Measurements from ENCODE around the gene PTPN13.

PTPN13 gene

DNA sequence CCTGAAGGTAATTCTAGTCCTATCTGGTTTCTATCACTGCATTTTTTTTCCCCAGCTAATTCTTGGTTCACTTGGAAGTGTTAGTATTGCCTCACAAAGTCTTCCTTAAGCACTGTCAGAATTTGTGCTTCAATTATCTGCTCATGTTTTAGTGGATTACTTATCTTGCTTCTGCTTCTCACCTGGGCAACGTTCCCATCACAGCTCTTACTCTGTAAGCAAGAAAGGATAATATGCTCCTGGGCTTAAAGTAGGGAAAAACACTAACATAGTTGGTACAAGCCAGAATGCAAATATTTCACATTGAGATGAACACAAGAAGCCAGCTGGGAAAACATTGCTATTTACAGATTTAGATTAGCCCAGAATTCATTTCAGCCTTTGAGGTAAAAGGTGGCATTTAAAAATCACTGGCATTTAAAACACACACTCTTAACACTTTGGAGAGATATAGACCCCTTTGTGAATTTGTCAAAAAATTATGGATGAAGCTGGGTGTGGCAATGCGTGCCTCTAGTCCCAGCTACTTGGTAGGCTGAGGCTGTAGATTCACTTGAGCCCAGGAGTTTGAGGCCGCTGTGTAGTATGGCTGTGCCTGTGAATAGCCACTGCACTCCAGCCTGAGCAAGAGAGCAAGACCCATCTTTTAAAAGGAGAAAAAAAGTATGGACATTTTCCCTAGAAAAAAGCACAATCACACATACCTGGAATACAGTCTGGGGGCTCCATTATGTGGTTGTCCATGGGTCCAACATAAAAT lies 6.6 kb upstream of the PTPN13 start:
- no peak for DNase-seq

DNA sequence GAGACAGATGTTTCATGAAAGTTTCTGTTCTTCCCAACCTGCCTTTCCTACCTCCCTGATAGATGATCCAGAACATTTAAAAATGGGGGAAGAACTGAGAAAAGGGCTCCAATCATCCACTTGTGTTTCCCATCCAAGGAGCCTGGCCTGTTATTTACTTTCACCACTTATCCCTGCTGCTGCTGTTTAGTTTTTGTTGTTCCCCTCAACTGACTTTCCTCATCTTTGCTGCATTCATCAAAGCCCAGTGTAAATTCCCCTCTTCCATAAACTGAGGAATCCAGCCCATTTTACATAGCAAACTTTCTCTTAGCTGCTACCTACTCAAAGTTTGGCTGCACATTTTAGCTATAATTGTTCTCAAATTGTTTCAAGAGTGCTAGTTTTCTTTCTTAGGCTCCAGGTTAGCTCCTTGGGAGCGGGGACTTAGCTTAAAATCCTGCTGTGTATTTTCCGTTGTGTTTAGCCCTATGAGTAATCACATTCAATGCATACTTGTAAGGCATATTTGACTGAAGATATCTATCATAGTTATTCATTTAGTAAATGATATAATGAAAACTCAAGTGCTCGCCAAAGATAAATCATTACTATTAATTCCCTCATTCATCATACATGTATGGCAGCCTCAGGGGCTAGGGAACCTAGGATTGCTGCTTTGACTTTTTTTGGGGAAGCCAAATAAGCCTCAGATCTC lies 1.4 kb upstream of the PTPN13 start:
- peak; percentile 61 for DNase-seq

DNA sequence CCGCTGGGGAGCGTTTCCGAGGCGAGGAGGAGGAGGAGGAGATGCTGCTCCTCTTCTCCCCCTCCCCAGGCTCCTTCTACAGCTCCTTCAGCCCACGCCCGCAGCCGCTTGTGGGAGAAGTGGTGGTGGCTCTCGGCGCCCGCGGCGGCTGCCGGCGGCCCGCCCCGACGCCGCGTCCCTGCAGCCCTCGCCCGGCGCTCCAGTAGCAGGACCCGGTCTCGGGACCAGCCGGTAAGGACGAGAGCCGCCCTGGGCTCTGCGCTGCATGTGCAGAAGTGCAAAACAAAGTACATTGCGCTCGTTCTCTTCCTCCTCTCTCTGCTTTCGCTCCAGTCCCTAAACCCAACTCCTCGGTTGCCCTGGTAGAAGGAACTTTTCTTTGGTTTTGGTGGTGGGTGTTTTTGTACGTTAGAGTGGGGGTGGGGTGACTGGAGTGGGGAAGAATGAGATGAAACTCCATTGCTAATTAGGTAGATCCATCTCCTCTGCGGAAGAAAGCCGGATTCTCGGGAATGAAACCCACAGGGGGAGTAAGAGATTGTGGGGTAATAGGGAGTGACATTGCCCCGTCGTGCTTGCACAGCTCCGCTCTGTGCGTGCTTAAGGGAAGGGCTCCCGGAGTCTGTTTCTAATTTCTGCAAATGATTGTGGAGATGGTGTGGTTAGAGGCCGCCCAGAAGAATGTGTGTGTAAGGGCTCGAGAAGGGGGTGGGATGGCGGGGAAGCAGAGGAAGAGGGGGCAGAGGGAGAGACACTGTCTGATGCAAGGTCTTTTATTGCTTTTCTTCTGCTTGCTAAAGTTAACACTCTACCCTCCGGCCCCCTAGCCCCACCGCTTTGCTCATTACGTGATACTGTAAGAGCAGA lies 677 bp downstream of the PTPN13 start:
- DNase-seq = peak; percentile 99

DNA sequence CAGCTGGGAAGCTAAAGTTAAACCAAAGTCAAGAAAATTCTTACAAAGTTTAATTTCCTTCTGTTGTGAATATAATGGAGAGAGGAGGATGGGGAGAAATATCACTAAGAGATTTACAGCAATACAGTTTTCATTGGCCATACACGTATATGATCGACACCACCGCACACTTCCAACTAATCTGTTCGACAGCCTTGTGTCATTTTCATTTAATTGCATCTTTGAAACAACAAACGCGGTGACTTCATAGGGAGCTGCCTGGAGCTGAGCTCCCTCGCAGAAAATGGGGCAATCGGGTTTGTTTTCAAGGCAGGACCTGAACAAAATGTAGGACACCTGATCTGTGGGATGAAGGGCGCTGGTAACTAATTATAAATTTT lies 1.3 kb downstream of the PTPN13 start:
- peak; percentile 58 for DNase-seq

DNA sequence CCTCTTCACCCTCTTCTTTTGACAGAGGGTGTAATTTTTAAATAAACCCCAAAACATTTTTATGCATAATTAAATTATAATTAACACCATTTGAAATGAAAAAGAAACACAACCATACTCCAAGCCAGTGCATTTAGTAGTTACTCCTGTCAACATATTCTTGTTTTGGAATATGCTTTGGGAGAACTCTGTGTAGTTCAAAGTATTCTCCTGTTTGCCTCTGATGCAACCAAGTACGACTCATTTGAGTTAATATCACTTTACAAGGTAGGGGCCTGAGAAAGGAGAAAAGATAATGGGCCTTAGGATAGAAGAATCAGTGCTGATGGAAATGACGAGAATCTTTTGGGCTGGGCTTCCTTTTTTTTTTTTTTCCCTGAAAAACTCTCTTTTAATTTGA lies 2.7 kb downstream of the PTPN13 start:
- DNase-seq = peak; percentile 50

DNA sequence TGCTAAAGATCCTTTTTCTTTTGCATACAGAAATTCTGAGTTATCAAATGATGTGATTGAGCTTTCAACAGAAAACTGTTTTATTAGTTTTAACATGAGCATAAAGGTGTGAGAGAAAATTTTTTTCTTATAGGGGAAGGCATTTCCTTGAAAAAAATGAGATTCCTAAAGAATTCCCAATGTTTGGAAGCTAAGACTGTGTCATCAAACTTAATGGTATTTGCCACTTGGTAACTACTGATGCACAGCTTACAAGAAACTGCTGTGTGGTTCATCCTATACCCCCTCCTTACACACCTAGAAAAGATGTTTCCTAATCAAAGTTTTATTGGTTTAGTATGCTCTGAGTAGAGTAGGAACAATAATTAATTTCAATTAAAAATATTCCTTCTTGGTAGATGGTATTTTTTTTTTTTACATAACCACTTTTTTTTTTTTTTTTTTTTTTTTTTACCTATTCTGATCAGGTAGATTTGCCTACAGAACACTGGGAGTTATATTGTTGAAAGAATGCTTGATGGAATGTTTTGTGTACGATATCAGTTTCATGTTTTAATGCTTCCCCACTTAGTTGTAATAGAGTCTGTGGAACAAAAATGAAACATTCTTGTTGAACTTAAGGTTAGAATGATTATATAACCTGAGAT lies 6.0 kb downstream of the PTPN13 start:
- peak; percentile 15 for DNase-seq

DNA sequence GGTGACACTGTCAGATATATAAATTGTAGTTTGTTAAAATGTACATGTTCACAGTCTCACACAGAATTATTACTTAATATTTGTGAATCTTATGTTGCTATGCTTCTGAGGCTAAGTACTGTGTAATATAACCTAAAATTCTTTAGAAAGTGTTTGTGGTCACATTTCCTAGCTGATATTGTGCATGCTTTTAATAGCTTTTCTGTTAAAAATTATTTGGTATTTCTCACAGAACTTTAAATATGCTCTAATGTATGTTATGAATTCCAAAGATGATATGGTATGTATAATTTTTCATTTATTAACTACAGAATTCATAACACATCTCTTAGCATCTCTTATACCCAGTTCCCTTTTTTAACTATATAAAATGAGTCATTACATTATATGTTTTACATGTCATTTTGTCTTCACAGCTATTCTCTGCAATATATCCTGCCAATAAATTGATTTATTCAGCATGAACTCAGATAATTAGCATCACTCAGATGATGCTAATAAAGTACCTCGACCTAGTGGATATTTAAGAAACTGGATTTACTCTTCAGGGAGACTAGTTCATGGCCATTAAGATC lies 9.3 kb downstream of the PTPN13 start:
- peak; percentile 37 for DNase-seq

DNA sequence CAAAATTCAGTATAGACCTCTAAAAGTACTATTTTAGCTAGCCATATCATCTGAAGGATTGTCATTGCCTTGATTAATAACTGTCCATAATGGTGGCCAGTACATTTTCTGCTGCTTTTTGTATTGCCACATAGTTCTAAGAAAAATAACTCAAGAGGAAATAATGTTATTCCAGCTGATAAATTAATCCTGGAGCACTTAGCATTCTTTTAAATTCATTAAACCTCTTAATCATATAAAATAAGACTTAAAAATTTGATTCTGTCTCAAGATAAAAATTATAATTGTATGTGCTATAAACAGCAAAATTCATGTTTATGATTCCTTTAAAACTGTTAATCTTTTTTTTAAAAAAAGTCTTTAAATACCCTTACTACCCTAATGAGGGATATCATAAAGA lies 12.7 kb downstream of the PTPN13 start:
- no peak for DNase-seq

DNA sequence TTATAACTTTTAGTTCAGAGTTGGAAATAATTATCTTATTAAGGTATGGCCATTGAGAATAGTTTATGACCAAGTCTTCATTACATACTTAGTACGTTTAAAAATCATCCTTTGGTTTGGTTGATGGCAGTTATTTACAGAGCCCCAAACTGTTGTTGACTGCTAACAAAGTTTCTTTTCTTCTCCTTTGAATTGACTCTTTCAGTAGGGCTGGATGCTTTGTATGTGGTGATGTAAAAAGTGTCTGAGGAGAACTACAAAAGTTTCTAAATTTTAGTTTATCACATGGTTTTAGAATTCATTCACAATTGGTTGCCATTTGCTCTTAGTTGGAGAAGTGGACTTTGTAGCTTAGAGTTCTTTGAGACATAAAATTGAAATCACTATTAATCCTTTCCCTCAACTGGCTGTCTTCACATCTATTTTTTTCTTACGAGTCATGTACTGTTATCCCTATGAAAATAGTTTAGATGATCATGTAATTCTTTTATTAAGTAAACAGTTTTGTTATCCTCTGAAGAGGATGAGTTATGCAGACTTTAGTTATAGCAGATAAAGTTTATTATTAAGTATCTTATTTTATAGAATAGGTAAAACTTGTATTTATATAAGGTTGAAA lies 14.8 kb downstream of the PTPN13 start:
- peak; percentile 49 for DNase-seq

DNA sequence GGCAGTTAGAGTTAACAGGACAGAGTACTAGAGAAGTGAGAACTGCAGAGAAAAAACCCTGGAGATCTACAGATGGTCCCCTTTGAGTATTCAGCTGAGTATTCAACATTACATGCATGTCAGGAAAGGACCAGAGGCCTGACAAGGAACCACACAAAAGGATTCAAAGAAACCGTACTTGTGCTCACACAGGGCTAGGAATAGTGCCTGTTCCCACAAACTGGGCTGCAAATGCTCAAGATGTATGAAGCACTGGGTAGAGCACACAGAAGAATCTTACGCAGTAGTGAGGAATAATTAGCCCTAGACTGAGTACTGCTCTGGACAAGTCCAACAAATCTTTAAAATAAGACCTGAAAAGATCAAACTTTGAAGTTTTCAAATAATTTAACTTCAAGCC lies 17.6 kb downstream of the PTPN13 start:
- no peak for DNase-seq

DNA sequence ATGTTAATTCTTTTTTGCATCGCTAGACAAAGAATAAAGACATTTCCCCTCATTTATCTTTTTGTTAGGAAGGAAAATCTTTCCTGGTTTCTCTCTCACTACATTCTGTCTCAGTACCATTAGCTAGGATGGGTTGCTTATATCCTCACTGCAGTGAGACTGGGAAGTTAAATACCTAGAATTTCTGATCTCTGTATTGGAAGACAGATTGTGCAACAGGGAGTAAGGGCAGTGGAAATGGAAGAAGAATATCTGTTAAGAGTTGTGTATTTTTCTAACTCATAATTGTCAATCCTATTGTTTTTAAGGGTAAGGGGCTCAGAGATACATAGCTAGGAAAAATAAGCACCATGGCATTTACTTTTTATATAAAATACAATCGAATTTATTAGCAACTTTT lies 19.6 kb downstream of the PTPN13 start:
- no peak for DNase-seq

DNA sequence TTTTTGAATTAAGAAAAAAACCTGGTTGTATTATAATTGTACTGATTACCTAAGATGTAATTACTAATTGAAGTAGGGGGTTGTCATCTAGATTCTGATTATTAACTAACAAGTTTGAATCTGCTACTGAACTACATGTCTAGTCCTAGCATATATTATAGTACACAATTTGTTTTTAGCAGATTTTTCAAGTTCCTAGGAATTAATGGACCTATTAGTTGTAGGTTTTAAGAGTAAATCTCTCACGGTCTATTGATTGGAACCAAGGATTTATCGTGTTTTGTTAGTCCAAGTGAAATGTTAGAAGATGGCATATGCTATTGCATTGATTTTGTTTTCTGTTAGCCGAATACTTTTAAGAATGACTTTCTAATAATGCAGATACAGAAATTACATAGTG lies 20.8 kb downstream of the PTPN13 start:
- DNase-seq = no peak

DNA sequence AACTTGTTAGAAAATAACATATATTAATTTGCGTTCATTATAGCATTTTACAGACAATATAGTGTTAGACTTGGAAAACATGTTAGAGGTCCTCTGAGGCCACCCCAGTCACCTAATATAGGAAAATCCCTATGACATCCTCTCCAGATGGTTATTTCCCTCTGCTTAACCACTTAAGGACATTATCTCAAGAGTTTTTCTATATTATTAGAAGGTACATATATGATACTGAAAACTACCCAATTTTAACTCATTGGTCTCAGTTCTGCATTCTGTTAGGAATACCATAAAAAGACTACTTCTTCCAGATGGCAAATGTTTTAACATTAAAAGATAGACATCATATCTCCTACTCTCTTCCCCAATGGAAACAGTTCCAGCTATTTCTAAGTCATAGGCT lies 21.4 kb downstream of the PTPN13 start:
- DNase-seq = no peak

DNA sequence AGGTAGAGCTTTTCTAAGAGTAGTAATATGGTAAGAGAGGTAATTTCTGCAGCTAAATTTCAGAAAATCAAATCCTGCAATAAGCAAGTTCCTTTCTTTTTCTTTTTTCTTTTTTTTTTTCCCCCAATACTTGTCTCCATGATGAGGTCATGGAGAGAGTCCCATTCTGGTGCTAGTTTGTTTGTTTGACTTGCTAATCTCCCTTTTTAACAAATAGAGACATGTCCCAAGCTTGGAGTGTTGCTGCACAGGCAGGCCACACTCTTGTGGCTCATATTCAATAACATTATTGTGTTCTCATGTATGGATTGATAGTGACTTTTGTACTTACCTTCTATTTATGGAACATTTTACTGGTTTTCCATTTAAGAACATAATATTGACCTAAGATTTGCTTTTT lies 25.5 kb downstream of the PTPN13 start:
- no peak for DNase-seq

DNA sequence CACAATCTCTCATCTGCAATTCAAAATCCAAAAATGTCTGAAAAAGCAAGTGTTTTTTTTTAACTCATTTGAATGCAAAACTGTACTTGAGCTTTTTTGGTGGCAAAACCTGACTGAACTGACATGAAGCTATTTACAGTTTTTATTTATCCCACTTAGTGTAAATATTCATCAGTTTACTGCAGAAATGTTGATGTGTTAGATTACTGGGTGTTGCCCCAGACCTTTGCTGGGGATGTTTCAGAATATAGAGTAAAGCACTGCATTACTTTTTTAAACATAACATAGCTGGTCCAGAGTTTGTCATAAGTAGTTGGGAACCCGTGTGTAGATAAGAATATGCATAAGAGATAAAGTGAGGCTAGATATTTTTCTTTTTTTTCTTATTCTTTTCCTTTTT lies 27.3 kb downstream of the PTPN13 start:
- DNase-seq = no peak

DNA sequence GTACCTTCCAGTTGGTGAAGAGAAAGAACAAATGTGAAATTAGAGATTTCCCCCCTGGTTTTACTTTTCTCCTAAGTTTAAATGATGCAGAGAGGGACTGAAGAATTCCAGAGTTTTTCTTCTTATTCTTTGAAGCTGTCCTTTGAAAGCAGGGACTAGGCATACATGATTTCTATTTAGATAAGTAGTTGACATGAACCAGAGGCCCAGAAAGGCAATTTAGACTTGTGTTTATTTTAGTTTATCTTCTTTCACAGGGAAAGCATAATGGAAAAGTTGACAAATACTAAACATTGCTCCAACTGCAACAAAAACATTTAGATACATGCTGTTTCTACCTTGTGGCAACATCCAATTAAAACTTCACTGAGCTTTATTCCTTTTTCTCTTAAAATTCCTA lies 32.0 kb downstream of the PTPN13 start:
- no peak for DNase-seq

DNA sequence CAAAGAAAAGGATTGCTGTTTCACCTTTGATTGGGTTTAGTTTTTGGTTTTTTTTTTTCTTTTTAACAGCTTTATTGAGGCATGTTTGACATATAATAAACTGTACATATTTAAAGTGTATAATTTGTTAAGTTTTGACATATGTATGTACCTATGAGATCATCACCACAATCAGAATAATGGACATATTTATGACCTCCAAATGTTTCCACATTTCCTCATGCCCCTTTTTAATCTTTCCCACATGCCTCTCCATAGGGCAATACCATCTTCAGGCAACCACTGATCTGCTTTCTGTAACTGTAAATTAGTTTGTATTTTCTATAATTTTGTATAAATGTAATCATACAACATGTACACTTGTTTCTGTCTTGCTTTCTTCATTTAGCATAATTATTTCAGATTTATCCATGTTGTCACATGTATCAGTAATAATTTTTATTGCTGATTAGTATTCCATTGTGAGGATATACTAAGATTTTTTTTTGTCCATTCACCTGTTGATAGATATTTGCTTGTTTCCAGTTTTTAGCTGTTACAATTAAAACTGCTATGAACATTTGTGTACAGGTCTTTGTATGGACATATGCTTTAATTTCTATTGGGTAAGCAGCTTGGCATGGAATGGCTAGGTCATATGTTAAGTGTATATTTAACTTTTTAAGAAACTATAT lies 33.5 kb downstream of the PTPN13 start:
- no peak for DNase-seq

DNA sequence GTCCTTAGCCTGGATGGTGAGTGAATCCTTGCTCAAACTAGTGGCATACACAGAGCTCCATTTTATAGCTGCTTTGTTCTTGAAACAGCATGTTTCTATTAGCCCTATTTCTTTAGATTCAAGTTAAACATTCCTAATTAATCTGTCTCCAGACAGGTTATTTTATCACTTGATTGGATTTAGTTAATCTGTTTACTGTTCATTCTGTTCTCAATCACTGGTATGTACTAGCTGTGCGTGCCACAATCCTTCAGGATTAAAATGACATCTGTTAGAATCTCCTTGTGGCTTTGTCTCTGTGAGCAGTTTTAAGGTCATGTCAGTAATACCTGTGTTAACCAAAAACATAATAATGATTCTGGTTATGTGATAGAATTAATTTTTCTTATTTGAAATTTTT lies 36.5 kb downstream of the PTPN13 start:
- DNase-seq = no peak

DNA sequence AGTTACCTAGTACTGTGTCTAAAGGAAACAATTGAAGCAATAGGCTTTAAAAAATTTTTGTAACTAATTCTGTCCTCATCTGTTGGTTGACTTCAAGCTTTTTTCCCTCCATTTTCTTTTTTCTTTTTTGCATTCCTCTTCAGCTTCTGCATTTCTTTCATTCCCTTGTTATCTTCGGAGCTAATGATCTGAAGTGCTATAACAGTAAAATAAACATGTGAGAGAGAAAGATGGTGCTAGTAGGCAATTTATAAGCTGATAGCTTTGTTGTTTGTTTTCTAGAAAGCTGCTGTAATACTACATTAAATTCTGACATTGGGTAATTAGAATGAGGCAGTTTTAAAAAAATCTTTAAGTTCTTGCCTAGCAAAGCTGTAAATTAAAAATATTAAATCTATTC lies 37.1 kb downstream of the PTPN13 start:
- DNase-seq = no peak

DNA sequence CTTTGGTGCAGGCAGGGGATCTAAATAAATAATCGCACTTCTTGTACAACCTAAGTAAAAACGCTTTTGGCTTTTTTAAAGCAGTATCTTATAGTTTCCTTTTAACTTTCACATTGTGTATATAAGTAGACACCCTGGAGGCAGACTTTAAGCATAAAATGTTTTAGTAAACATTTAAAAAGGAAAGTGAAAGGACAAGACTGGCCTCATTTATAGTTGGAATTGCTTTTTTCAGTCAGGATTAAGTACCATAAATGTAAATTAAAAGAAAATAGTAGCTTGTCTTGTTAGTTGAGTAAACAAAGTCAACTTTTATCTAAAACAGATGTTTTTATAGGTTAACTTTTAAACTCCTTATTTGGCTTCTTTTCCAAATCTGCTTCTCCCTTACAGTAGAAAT lies 39.7 kb downstream of the PTPN13 start:
- DNase-seq = no peak

DNA sequence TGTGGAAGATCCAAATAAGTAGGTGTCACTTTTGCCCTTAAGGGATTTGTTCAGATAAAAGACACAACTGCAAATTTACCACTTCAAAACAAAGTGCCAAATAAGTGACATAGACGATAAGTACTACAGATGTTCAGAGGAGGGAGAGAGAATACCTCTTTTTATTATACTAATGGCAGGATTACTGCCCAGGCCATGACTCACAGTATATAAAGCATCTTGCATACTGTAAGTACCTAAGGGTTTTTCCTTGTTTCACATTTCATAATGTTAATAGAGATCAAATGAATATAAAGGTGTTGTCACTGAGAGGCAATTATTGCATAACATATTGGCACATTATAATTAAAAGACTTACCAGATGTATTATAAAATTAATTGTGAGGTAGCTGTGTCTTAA lies 46.4 kb downstream of the PTPN13 start:
- DNase-seq = peak; percentile 17

Data from fibroblast of skin of right biceps (primary cell).